HepG2 (cell line): Measurements from ENCODE around the gene ITGAX. TPM values are rescaled to one million over a fixed set of nuclear protein-coding genes. Genes with fewer than 3 reads are reported as not detected.
A peak's percentile ranks its signal among the peaks of the same experiment; 100 is the strongest.

Experiments used
- ATAC-seq: fragments of 200-7000 bp; cut with Tn5 transposase; 3 replicates; pipeline ENCODE4 v1.9.1; 2020; ENCODE audit warnings: mild to moderate bottlenecking, moderate library complexity
- BruUV-seq: library from RNA; stranded (reverse); fragments of 400-500 nt; replicated peaks from 2 replicates; lab custom pipeline; 2021; lab: Mats Ljungman, UMichigan
- CTCF ChIA-PET: fragments of 300-600 bp; formaldehyde crosslinking; extraction: SDS; loops from one replicate; lab custom pipeline; 2021; ENCODE audit warnings: low total read pairs, inconsistent platforms, low intra/inter-chr PET ratio; lab: Yijun Ruan, JAX
- POLR2A ChIA-PET: fragments of 350-600 bp; sonication (Branson Sonifier 250); formaldehyde crosslinking; loops from one replicate; lab custom pipeline; 2020; ENCODE audit warnings: antibody characterized with exemption, inconsistent platforms; lab: Yijun Ruan, JAX
- DNase-seq: peaks from one replicate; pipeline ENCODE4 v3.0.0-alpha.2; 2015; ENCODE audit warnings: low spot score
- FAIRE-seq: peaks from 3 replicates; lab custom pipeline; 2011; peaks lifted over from hg19 to GRCh38; lab: Jason Lieb, UNC
- H2AFZ ChIP-seq: one replicate; pipeline ENCODE4 v1.6.1; 2011; ENCODE audit warnings: low read length, inconsistent platforms
- H3K27ac ChIP-seq: fragments of 300-600 bp; 3 replicates; pipeline ENCODE4 v1.8.0; 2011; ENCODE audit warnings: mixed run types, mild to moderate bottlenecking, mixed read lengths, low read length, inconsistent platforms; ENCODE audit not compliant: insufficient read depth; ENCODE audit errors: extremely low read length
- H3K27me3 ChIP-seq, 2 experiments: fragments of 200-600 bp in 1 of 2; 2 replicates in 1 of 2; 3 replicates in 1 of 2; pipeline versions ENCODE4 v1.6.0 to v1.8.0; 2011; ENCODE audit warnings: low read length in 2 of 2, mild to moderate bottlenecking in 2 of 2, moderate library complexity in 2 of 2, inconsistent platforms in 1 of 2; ENCODE audit not compliant: insufficient read depth in 2 of 2, control insufficient read depth in 1 of 2
- H3K36me3 ChIP-seq, 2 experiments: fragments of 200-600 bp in 1 of 2; replicated peaks in 1 of 2; 2 replicates in 1 of 2; 3 replicates in 1 of 2; pipeline versions ENCODE4 v1.5.1 to v1.8.0; 2011; ENCODE audit warnings: low read length in 2 of 2, inconsistent platforms in 1 of 2; ENCODE audit not compliant: insufficient read depth in 2 of 2, control insufficient read depth in 1 of 2
- H3K4me1 ChIP-seq: 2 replicates; pipeline ENCODE4 v1.5.1; 2012; ENCODE audit warnings: low read length, inconsistent platforms; ENCODE audit not compliant: insufficient read depth
- H3K4me2 ChIP-seq: 2 replicates; pipeline ENCODE4 v1.6.0; 2011; ENCODE audit warnings: low read depth, low read length, inconsistent platforms
- H3K4me3 ChIP-seq, 3 experiments: fragments of 200-600 bp in 1 of 3; sonication (generic), shearing (Covaris generic) in 1 of 3; replicated peaks in 1 of 3; 2 replicates each; pipeline ENCODE4 v1.5.1; 2011 to 2016; ENCODE audit warnings: low read length in 3 of 3, inconsistent platforms in 2 of 3, low read depth in 2 of 3, mild to moderate bottlenecking in 2 of 3, control low read depth in 1 of 3, mixed read lengths in 1 of 3; ENCODE audit not compliant: insufficient read depth in 1 of 3
- H3K79me2 ChIP-seq: one replicate; pipeline ENCODE4 v1.6.1; 2011; ENCODE audit warnings: low read length, inconsistent platforms; ENCODE audit not compliant: insufficient read depth
- H3K9ac ChIP-seq: 2 replicates; pipeline ENCODE4 v1.6.0; 2011; ENCODE audit warnings: mild to moderate bottlenecking, low read depth, low read length, inconsistent platforms; ENCODE audit not compliant: insufficient read depth
- H3K9me3 ChIP-seq: 2 replicates; pipeline ENCODE4 v1.5.1; 2012; ENCODE audit warnings: mild to moderate bottlenecking, low read length
- H4K20me1 ChIP-seq: 2 replicates; pipeline ENCODE4 v1.6.0; 2011; ENCODE audit warnings: inconsistent platforms, mild to moderate bottlenecking, low read length, moderate library complexity; ENCODE audit not compliant: insufficient read depth
- CHCHD3 ChIP-seq: sonication (generic); formaldehyde crosslinking; IDR thresholded peaks from 2 replicates; pipeline ENCODE4 v1.8.0; 2022; ENCODE audit warnings: mild to moderate bottlenecking, missing genetic modification reagents, moderate library complexity
- HES4 ChIP-seq: sonication (generic); formaldehyde crosslinking; IDR thresholded peaks from 2 replicates; pipeline ENCODE4 v1.9.0; 2021; ENCODE audit warnings: mild to moderate bottlenecking, missing genetic modification reagents, borderline replicate concordance
- HNRNPK ChIP-seq: fragments of 200-400 bp; formaldehyde crosslinking; IDR thresholded peaks from 2 replicates; pipeline ENCODE4 v1.6.1; 2018; ENCODE audit warnings: low read length, low read depth, moderate library complexity, mild to moderate bottlenecking; ENCODE audit not compliant: poor library complexity, severe bottlenecking
- ZIK1 ChIP-seq: sonication (generic); formaldehyde crosslinking; IDR thresholded peaks from 2 replicates; pipeline ENCODE4 v1.5.0; 2020; ENCODE audit warnings: mild to moderate bottlenecking, low read depth, missing genetic modification reagents, borderline replicate concordance
- ZNF883 ChIP-seq: sonication (generic); formaldehyde crosslinking; IDR thresholded peaks from 2 replicates; pipeline ENCODE4 v1.5.1; 2020; ENCODE audit warnings: mild to moderate bottlenecking, missing genetic modification reagents; ENCODE audit errors: not compliant biosample characterization
- ZNF891 ChIP-seq: sonication (generic); formaldehyde crosslinking; IDR thresholded peaks from 2 replicates; pipeline ENCODE4 v1.5.0; 2020; ENCODE audit warnings: mild to moderate bottlenecking, missing genetic modification reagents
- WGBS: methylation state at CpG from one replicate; pipeline ENCODE4 v1.1.6; 2017; ENCODE audit warnings: low lambda C conversion rate; 5-methylcytosine and 5-hydroxymethylcytosine counted together
- in situ Hi-C: cut with HindIII; loops from 2 replicates; pipeline ENCODE4 v1.10.0; 2017; ENCODE audit warnings: low pct_unique_long_range_greater_than_20kb; ENCODE audit not compliant: extremely low pct_ligation_motif_present
- intact Hi-C: fragments of 100-400 bp; cut with micrococcal nuclease; formaldehyde crosslinking; loops from one replicate; pipeline ENCODE4 v1.10.0; 2022; ENCODE audit not compliant: unreplicated experiment
- polyA plus RNA-seq, 8 experiments: library from polyadenylated mRNA; depleted of rRNA in 3 of 8; stranded (reverse) in 7 of 8; unstranded in 1 of 8; fragments of >200 nt; fragmentation: Illumina TruSeq in 4 of 8; extraction: Trizol in 4 of 8; gene quantifications; 2 replicates each; pipeline versions ENCODE4 v1.2.1 to v1.2.3, GENCODE V29; 2011 to 2016; ENCODE audit warnings: low read depth in 4 of 8, missing spikeins in 1 of 8, mixed read lengths in 1 of 8; ENCODE audit not compliant: insufficient read depth in 1 of 8
- total RNA-seq, 5 experiments: library from RNA; depleted of rRNA; stranded (reverse); fragments of >200 nt; fragmentation: Illumina TruSeq; extraction: Trizol; gene quantifications; 2 replicates each; pipeline ENCODE4 v1.2.3, GENCODE V29; 2016; ENCODE audit warnings: low read depth in 1 of 5
- TF ChIP-seq, protein P1 (sequence below): sonication (generic); formaldehyde crosslinking; IDR thresholded peaks from 2 replicates; pipeline ENCODE4 v1.4.0; 2020; ENCODE audit warnings: missing genetic modification reagents, borderline replicate concordance
- TF ChIP-seq, protein P2 (sequence below): sonication (generic); formaldehyde crosslinking; IDR thresholded peaks from 2 replicates; pipeline ENCODE4 v1.5.1; 2020; ENCODE audit warnings: missing genetic modification reagents, mild to moderate bottlenecking, borderline replicate concordance

Gene ITGAX
- total and polyA plus RNA-seq, 2 of the 13 experiments (the other 11 are each of a cell fraction or from before 2014, with no cell fraction given): 0.32 TPM; not detected in 1

DNA sequence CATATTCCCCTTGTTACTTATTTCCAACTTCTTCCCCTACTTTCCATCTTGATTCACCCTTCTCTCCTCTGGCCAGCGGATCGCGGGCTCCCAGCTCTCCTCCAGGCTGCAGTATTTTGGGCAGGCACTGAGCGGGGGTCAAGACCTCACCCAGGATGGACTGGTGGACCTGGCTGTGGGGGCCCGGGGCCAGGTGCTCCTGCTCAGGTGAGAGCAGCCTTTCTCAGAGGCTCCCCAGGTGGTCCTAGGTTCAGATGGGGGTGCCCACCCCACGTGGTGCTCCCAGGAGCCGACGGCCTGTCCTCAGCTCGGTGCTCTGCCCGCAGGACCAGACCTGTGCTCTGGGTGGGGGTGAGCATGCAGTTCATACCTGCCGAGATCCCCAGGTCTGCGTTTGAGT lies 16.0 kb downstream of the ITGAX start:
- Histone ChIP-seq H4K20me1 (no peaks in the 10 kb centered on the region), H3K27ac (no peak overlapping the region), H3K79me2 (no peaks in the 10 kb centered on the region), H2AFZ (peak overlapping the region; percentile 64), H3K27me3 (peaks cover 0 to 19% of the 10 kb centered on the region in 2 experiments; a peak in 2 of 5 replicates), H3K9ac (no peak overlapping the region), H3K4me3 (peak overlapping the region in 1 of 3 experiments; percentile 45; a peak in 1 of 6 replicates), H3K9me3 (0 out of 2 replicates have a peak, but pooled peaks cover 4% of the 10 kb centered on the region), H3K4me1 (peaks cover 17% of the 10 kb centered on the region), H3K36me3 (no peaks in the 10 kb centered on the region), H3K4me2 (no peak overlapping the region)
- WGBS: 64% methylated on average over 6 of the region's 12 CpGs
- no peak for DNase-seq
- in situ Hi-C loops: no loop called here
- FAIRE-seq: no peak
- TF ChIP-seq, protein P1, sequence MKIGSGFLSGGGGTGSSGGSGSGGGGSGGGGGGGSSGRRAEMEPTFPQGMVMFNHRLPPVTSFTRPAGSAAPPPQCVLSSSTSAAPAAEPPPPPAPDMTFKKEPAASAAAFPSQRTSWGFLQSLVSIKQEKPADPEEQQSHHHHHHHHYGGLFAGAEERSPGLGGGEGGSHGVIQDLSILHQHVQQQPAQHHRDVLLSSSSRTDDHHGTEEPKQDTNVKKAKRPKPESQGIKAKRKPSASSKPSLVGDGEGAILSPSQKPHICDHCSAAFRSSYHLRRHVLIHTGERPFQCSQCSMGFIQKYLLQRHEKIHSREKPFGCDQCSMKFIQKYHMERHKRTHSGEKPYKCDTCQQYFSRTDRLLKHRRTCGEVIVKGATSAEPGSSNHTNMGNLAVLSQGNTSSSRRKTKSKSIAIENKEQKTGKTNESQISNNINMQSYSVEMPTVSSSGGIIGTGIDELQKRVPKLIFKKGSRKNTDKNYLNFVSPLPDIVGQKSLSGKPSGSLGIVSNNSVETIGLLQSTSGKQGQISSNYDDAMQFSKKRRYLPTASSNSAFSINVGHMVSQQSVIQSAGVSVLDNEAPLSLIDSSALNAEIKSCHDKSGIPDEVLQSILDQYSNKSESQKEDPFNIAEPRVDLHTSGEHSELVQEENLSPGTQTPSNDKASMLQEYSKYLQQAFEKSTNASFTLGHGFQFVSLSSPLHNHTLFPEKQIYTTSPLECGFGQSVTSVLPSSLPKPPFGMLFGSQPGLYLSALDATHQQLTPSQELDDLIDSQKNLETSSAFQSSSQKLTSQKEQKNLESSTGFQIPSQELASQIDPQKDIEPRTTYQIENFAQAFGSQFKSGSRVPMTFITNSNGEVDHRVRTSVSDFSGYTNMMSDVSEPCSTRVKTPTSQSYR (CRISPR knock-in tag): no peak
- peak; percentile 8; the same call in 1 of the 2 replicates for TF ChIP-seq CHCHD3
- BruUV-seq: no TSS peak
- intact Hi-C loops: no loop called here
- peak; percentile 8 for ATAC-seq
- POLR2A ChIA-PET: no interaction called here
- CTCF ChIA-PET: no interaction called here

DNA sequence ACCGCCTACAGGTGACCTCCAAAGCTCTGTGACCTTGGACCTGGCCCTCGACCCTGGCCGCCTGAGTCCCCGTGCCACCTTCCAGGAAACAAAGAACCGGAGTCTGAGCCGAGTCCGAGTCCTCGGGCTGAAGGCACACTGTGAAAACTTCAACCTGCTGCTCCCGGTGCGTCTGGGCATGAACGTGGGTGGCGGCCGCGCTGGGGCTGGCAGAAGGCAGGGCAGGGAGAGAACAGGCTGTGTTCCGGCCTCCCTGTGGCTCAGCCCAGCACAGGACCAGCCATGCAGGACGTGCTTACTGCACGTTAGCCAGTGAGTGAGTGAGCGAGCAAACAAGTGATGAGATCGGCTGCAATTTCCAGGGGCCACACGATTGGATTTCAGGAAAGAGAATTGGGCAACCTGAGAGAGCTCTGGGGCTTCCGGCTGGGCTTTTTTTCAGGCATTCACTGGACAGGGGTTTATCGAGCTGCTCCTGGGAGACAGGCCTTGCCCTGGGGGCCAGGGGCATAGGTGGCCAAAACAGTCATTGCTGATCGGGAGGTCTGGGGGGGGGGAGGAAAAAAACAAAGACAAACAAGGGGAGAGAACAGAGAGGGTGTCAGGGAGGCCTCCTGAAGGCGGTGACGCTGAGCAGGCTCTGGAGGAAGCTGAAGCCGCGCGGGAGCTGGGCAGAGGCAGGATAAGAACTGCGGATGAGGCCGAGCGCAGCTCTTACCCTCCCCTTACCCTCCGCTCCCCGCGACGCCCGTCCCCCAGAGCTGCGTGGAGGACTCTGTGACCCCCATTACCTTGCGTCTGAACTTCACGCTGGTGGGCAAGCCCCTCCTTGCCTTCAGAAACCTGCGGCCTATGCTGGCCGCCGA lies 16.9 kb downstream of the ITGAX start:
- 44% methylated on average over 33 of the region's 42 CpGs for WGBS
- peak; percentile 53 for DNase-seq
- Histone ChIP-seq H4K20me1 (no peaks in the 10 kb centered on the region), H3K4me1 (peaks cover 17% of the 10 kb centered on the region), H3K9me3 (0 out of 2 replicates have a peak, but pooled peaks cover 4% of the 10 kb centered on the region), H3K9ac (0 out of 2 replicates have a peak overlapping the region, but pooled peaks have one; percentile 11), H3K4me2 (peak overlapping the region; percentile 66), H2AFZ (peak overlapping the region; percentile 64), H3K27ac (no peak overlapping the region), H3K4me3 (peak overlapping the region in 2 of 3 experiments; percentile 31 to 45; a peak in 3 of 6 replicates), H3K79me2 (no peaks in the 10 kb centered on the region), H3K36me3 (no peaks in the 10 kb centered on the region), H3K27me3 (peaks cover 0 to 23% of the 10 kb centered on the region in 2 experiments; a peak in 2 of 5 replicates)
- ATAC-seq: peak; percentile 91
- intact Hi-C loops (no loop called here), in situ Hi-C loops (no loop called here)
- FAIRE-seq: no peak
- ChIA-PET CTCF (no interaction called here), POLR2A (no interaction called here)
- no TSS peak for BruUV-seq
- TF ChIP-seq HES4 (CRISPR knock-in tag) (peak; percentile 43; the same call in 1 of the 2 replicates), ZIK1 (CRISPR knock-in tag) (peak; percentile 37; the same call in 1 of the 2 replicates), ZNF883 (CRISPR knock-in tag) (peak; percentile 37), ZNF891 (CRISPR knock-in tag) (peak; percentile 62; the same call in 1 of the 2 replicates), HNRNPK (no peak)
- TF ChIP-seq, protein P2, sequence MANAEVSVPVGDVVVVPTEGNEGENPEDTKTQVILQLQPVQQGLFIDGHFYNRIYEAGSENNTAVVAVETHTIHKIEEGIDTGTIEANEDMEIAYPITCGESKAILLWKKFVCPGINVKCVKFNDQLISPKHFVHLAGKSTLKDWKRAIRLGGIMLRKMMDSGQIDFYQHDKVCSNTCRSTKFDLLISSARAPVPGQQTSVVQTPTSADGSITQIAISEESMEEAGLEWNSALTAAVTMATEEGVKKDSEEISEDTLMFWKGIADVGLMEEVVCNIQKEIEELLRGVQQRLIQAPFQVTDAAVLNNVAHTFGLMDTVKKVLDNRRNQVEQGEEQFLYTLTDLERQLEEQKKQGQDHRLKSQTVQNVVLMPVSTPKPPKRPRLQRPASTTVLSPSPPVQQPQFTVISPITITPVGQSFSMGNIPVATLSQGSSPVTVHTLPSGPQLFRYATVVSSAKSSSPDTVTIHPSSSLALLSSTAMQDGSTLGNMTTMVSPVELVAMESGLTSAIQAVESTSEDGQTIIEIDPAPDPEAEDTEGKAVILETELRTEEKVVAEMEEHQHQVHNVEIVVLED: peak; percentile 32; the same call in 1 of the 2 replicates
